Measurements from ENCODE around the gene AQP2. TPM values are rescaled to one million over a fixed set of nuclear protein-coding genes. Genes with fewer than 3 reads are reported as not detected.

The AQP2 gene, protein sequence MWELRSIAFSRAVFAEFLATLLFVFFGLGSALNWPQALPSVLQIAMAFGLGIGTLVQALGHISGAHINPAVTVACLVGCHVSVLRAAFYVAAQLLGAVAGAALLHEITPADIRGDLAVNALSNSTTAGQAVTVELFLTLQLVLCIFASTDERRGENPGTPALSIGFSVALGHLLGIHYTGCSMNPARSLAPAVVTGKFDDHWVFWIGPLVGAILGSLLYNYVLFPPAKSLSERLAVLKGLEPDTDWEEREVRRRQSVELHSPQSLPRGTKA
- not detected for total RNA-seq
- polyA plus RNA-seq (2013, experiment 1 of 2), result not detected
- not detected for polyA plus RNA-seq (2013, experiment 2 of 2)
- long read RNA-seq, experiment 1, result 0 reads
- long read RNA-seq, experiment 2, result 0 reads
- long read RNA-seq, experiment 3, result 0 reads
- long read RNA-seq, experiment 4, result 0 reads

DNA sequence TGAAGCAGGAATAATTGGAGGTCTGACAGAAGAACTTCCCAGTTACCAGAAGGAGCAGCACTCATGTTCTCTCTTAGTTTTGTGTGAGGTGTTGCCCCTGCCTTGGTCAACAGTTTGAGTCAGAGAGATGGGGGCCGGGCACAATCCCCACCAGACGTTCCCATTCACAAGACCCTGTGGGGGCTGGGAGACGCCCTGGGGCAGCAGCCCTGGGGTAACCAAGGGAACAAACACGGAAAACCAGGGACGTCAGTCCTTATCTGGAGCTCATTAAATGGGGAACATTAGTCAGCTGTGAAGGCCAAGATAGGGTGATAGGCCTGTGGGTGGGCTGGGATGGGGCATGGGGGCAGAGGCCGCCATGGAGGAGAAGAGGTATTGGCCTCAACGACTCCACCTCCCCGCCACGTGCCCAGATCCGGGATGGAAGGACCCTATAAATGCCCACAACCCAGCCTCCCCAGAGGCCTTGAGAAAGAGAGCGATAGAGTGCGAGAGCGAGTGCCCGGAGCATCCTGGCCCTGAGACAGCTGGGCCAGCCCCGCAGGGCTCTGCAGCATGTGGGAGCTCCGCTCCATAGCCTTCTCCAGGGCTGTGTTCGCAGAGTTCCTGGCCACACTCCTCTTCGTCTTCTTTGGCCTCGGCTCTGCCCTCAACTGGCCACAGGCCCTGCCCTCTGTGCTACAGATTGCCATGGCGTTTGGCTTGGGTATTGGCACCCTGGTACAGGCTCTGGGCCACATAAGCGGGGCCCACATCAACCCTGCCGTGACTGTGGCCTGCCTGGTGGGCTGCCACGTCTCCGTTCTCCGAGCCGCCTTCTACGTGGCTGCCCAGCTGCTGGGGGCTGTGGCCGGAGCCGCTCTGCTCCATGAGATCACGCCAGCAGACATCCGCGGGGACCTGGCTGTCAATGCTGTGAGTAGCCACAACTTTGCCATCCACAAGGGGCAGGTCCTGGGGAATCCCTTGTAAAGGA lies at the start of gene AQP2:
TSS of gene AQP2 (plus strand) at position 465 of the 979 bp plus-strand sequence. CDS start at position 559, 94 bp downstream.
- Mint-ChIP-seq H3K4me1 (peaks cover 16% of the 10 kb centered on the region), H3K27ac (no peak within 1 kb of the TSS), H3K27me3 (ENCODE audit: insufficient read depth) (peaks cover 91% of the 10 kb centered on the region), H3K4me3 (no peak within 1 kb of the TSS), H3K9me3 (no peaks in the 10 kb centered on the region), H3K36me3 (ENCODE audit: low read depth) (no peaks in the 10 kb centered on the region)
- Histone ChIP-seq H3K4me3 (ENCODE audit: low read length) (no peak within 1 kb of the TSS), H3K36me3 (ENCODE audit: control insufficient read depth, insufficient read depth, low read length) (no peaks in the 10 kb centered on the region), H3K9ac (ENCODE audit: extremely low read depth, low read length, poor library complexity, severe bottlenecking) (no peak within 1 kb of the TSS), H3K9me3 (ENCODE audit: control insufficient read depth, low read length) (no peaks in the 10 kb centered on the region), H3K27me3 (ENCODE audit: control insufficient read depth, insufficient read depth, low read length, poor library complexity, severe bottlenecking) (peaks cover 58% of the 10 kb centered on the region), H3K27ac (ENCODE audit: low read depth, low read length) (no peak within 1 kb of the TSS), H3K4me1 (ENCODE audit: control insufficient read depth, insufficient read depth, low read length) (peaks cover 5% of the 10 kb centered on the region)
- DNase-seq, result peak; percentile 52
- WGBS, 2 experiments (ENCODE audit: insufficient coverage in 1 of 2, insufficient read length in 1 of 2), result 93 to 97% methylated on average over 18 to 31 of the region's 32 CpGs
- TF ChIP-seq, protein P1, sequence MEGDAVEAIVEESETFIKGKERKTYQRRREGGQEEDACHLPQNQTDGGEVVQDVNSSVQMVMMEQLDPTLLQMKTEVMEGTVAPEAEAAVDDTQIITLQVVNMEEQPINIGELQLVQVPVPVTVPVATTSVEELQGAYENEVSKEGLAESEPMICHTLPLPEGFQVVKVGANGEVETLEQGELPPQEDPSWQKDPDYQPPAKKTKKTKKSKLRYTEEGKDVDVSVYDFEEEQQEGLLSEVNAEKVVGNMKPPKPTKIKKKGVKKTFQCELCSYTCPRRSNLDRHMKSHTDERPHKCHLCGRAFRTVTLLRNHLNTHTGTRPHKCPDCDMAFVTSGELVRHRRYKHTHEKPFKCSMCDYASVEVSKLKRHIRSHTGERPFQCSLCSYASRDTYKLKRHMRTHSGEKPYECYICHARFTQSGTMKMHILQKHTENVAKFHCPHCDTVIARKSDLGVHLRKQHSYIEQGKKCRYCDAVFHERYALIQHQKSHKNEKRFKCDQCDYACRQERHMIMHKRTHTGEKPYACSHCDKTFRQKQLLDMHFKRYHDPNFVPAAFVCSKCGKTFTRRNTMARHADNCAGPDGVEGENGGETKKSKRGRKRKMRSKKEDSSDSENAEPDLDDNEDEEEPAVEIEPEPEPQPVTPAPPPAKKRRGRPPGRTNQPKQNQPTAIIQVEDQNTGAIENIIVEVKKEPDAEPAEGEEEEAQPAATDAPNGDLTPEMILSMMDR (conservative IDR thresholded peaks at IDR 0.05), result no peak

DNA sequence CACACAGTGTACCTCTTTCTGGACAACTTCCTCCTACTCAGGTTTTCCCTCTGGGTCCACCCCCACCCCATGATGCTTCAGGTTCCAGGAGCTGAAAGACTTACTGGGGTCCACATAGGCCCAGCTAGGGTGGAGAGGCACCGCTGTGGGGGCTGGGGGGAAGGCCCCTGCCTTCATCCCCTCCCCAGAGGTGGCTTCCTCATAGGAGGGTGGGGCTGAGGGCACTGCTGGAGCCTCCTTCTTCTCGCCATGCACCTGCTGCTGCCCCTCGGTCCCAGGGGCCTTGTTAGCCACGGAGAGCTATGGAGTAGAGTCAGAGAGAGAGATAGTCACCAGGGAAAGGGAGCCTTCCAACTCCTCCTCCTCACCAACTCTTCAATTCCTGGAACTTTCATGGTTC lies 49.5 kb upstream of the AQP2 start:
- Mint-ChIP-seq H3K27ac (no peak overlapping the region), H3K4me1 (peaks cover 24% of the 10 kb centered on the region), H3K36me3 (ENCODE audit: low read depth) (no peaks in the 10 kb centered on the region), H3K4me3 (no peak overlapping the region), H3K9me3 (no peaks in the 10 kb centered on the region), H3K27me3 (ENCODE audit: insufficient read depth) (peaks cover 57% of the 10 kb centered on the region)
- WGBS, 2 experiments (ENCODE audit: insufficient coverage in 1 of 2, insufficient read length in 1 of 2), result 89 to 90% methylated on average over 2 to 4 of the region's 4 CpGs
- H3K9me3 ChIP-seq (ENCODE audit: control insufficient read depth, low read length), result no peaks in the 10 kb centered on the region
- no peaks in the 10 kb centered on the region for H3K36me3 ChIP-seq (ENCODE audit: control insufficient read depth, insufficient read depth, low read length)
- H3K27ac ChIP-seq (ENCODE audit: low read depth, low read length), result no peak overlapping the region
- no peak overlapping the region for H3K4me3 ChIP-seq (ENCODE audit: low read length)
- H3K9ac ChIP-seq (ENCODE audit: extremely low read depth, low read length, poor library complexity, severe bottlenecking), result no peak overlapping the region
- peaks cover 35% of the 10 kb centered on the region for H3K27me3 ChIP-seq (ENCODE audit: control insufficient read depth, insufficient read depth, low read length, poor library complexity, severe bottlenecking)
- TF ChIP-seq, protein P1 (conservative IDR thresholded peaks at IDR 0.05), result no peak
- peaks cover 7% of the 10 kb centered on the region for H3K4me1 ChIP-seq (ENCODE audit: control insufficient read depth, insufficient read depth, low read length)
- DNase-seq, result no peak

DNA sequence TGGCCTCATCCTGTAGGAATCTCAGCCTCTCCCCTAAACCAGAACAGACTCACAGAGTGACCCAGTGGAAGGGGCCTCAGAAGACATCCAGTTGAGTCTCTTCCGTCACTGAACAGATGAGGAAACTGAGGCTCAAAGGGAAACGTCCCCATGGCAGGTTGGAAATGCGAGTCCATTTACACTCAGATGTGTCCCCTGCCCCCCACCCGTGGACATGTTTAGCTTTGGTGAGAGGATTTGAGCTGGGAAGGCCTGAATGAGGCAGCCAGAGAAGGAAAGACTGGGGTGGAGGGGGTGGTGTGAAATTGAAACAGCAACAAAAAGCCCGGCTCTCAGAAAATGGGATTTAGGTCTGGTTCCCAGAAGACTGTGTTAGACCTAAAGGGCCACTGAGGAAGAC lies 48.6 kb upstream of the AQP2 start:
- no peaks in the 10 kb centered on the region for H3K36me3 ChIP-seq (ENCODE audit: control insufficient read depth, insufficient read depth, low read length)
- no peak overlapping the region for H3K4me3 ChIP-seq (ENCODE audit: low read length)
- peaks cover 35% of the 10 kb centered on the region for H3K27me3 ChIP-seq (ENCODE audit: control insufficient read depth, insufficient read depth, low read length, poor library complexity, severe bottlenecking)
- H3K27ac ChIP-seq (ENCODE audit: low read depth, low read length), result no peak overlapping the region
- H3K27ac Mint-ChIP-seq, result no peak overlapping the region
- TF ChIP-seq, protein P1 (conservative IDR thresholded peaks at IDR 0.05), result no peak
- no peaks in the 10 kb centered on the region for H3K36me3 Mint-ChIP-seq (ENCODE audit: low read depth)
- DNase-seq, result no peak
- H3K4me3 Mint-ChIP-seq, result no peak overlapping the region
- H3K9me3 Mint-ChIP-seq, result no peaks in the 10 kb centered on the region
- H3K9me3 ChIP-seq (ENCODE audit: control insufficient read depth, low read length), result no peaks in the 10 kb centered on the region
- peaks cover 59% of the 10 kb centered on the region for H3K27me3 Mint-ChIP-seq (ENCODE audit: insufficient read depth)
- peaks cover 24% of the 10 kb centered on the region for H3K4me1 Mint-ChIP-seq
- H3K9ac ChIP-seq (ENCODE audit: extremely low read depth, low read length, poor library complexity, severe bottlenecking), result no peak overlapping the region
- 86 to 93% methylated on average over 5 of the region's 5 CpGs for WGBS, 2 experiments (ENCODE audit: insufficient coverage in 1 of 2, insufficient read length in 1 of 2)
- peaks cover 7% of the 10 kb centered on the region for H3K4me1 ChIP-seq (ENCODE audit: control insufficient read depth, insufficient read depth, low read length)
